WERI-Rb-1 (cell line): ENCODE results near the gene RRAS2.

Experiments used
- DNase-seq: peaks from one replicate; pipeline ENCODE4 v3.0.0-alpha.2; 2020
- H3K27ac ChIP-seq: fragments of 250-450 bp; sonication (Bioruptor Pico); 2 replicates; pipeline ENCODE4 v1.5.1; 2020; ENCODE audit warnings: mild to moderate bottlenecking, moderate library complexity
- H3K27me3 ChIP-seq: fragments of 250-450 bp; sonication (Bioruptor Pico); 2 replicates; pipeline ENCODE4 v1.5.1; 2021; ENCODE audit warnings: mild to moderate bottlenecking, low read depth, moderate library complexity; ENCODE audit not compliant: insufficient read depth, severe bottlenecking
- H3K36me3 ChIP-seq: fragments of 250-450 bp; sonication (Bioruptor Pico); 2 replicates; pipeline ENCODE4 v1.5.1; 2020; ENCODE audit warnings: mild to moderate bottlenecking, moderate library complexity
- H3K4me3 ChIP-seq: 2 replicates; pipeline ENCODE4 v1.5.1; 2011; ENCODE audit warnings: low read depth, mild to moderate bottlenecking, control low read depth, low read length
- H3K9me3 ChIP-seq: fragments of 250-450 bp; sonication (Bioruptor Pico); 2 replicates; pipeline ENCODE4 v1.5.1; 2021; ENCODE audit warnings: mild to moderate bottlenecking, moderate library complexity; ENCODE audit not compliant: severe bottlenecking
- CTCF ChIP-seq: IDR thresholded peaks from 2 replicates; pipeline ENCODE4 v1.5.1; 2011; ENCODE audit warnings: low read depth, mild to moderate bottlenecking, control low read depth, inconsistent platforms, low read length

The RRAS2 gene

GRCh38 chr11:14369598-14369997 is 10.6 kb upstream of the RRAS2 start:
- H3K4me3 ChIP-seq = no peak overlapping the region
- no peaks in the 10 kb centered on the region for H3K9me3 ChIP-seq
- no peaks in the 10 kb centered on the region for H3K36me3 ChIP-seq
- TF ChIP-seq CTCF = no peak
- DNase-seq = no peak
- H3K27me3 ChIP-seq = no peaks in the 10 kb centered on the region
- no peak overlapping the region for H3K27ac ChIP-seq

GRCh38 chr11:14366936-14367335 is 8.0 kb upstream of the RRAS2 start:
- DNase-seq = no peak
- Histone ChIP-seq H3K4me3 (no peak overlapping the region), H3K27ac (no peak overlapping the region), H3K9me3 (no peaks in the 10 kb centered on the region), H3K36me3 (no peaks in the 10 kb centered on the region), H3K27me3 (no peaks in the 10 kb centered on the region)
- TF ChIP-seq CTCF = no peak

GRCh38 chr11:14364322-14364721 is 5.3 kb upstream of the RRAS2 start:
- Histone ChIP-seq H3K36me3 (no peaks in the 10 kb centered on the region), H3K9me3 (no peaks in the 10 kb centered on the region), H3K27me3 (no peaks in the 10 kb centered on the region), H3K27ac (no peak overlapping the region), H3K4me3 (no peak overlapping the region)
- TF ChIP-seq CTCF = no peak
- no peak for DNase-seq

GRCh38 chr11:14362611-14363010 is 3.6 kb upstream of the RRAS2 start:
- Histone ChIP-seq H3K36me3 (no peaks in the 10 kb centered on the region), H3K4me3 (no peak overlapping the region), H3K27ac (no peak overlapping the region), H3K9me3 (no peaks in the 10 kb centered on the region), H3K27me3 (no peaks in the 10 kb centered on the region)
- no peak for TF ChIP-seq CTCF
- no peak for DNase-seq

DNA sequence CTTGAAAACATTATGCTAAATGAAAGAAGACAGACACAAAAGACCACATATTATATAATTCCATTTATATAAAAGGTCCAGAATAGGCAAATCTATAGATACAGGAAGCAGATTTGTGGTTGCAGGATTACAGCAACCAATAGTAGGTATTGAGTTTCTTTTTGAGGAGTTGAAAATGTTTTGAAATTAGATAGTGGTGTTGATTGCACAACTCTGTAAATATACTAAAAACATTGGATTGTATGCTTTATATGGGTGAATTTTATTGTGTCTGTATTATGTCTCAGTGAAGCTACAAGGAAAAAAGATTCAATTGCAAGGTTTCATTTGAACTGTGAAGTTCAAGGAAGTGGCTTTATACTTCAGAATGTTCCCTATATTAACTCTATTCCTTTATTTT is 3.0 kb upstream of the RRAS2 start:
- Histone ChIP-seq H3K36me3 (no peaks in the 10 kb centered on the region), H3K27me3 (no peaks in the 10 kb centered on the region), H3K27ac (no peak overlapping the region), H3K9me3 (no peaks in the 10 kb centered on the region), H3K4me3 (no peak overlapping the region)
- DNase-seq = no peak
- TF ChIP-seq CTCF = no peak

- H3K27ac ChIP-seq = no peak overlapping the region
- no peaks in the 10 kb centered on the region for H3K9me3 ChIP-seq
- H3K27me3 ChIP-seq = no peaks in the 10 kb centered on the region
- no peaks in the 10 kb centered on the region for H3K36me3 ChIP-seq
- no peak overlapping the region for H3K4me3 ChIP-seq
- DNase-seq = no peak
- TF ChIP-seq CTCF = no peak
These were observed 2.0 kb upstream of the RRAS2 start for GRCh38 chr11:14360976-14361375.
